BE2C (cell line): ENCODE measurements around the gene LGI4.

ENCODE experiments used
- DNase-seq: peaks from one replicate; pipeline ENCODE4 v3.0.0-alpha.2; 2020
- H3K27me3 ChIP-seq: fragments of 250-450 bp; sonication (Bioruptor Pico); 2 replicates; pipeline ENCODE4 v1.5.1; 2020; ENCODE audit warnings: mild to moderate bottlenecking
- H3K36me3 ChIP-seq: fragments of 250-450 bp; sonication (Bioruptor Pico); 2 replicates; pipeline ENCODE4 v1.5.1; 2020; ENCODE audit warnings: mild to moderate bottlenecking
- H3K4me1 ChIP-seq: fragments of 250-450 bp; sonication (Bioruptor Pico); 2 replicates; pipeline ENCODE4 v1.5.1; 2020
- H3K4me3 ChIP-seq: 2 replicates; pipeline ENCODE4 v1.5.1; 2011; ENCODE audit warnings: low read depth, low read length
- H3K9me3 ChIP-seq: fragments of 250-450 bp; sonication (Bioruptor Pico); 2 replicates; pipeline ENCODE4 v1.5.1; 2020
- CTCF ChIP-seq: IDR thresholded peaks from 2 replicates; pipeline ENCODE4 v1.5.1; 2012; ENCODE audit warnings: mild to moderate bottlenecking, low read depth, low read length

The LGI4 gene

DNA sequence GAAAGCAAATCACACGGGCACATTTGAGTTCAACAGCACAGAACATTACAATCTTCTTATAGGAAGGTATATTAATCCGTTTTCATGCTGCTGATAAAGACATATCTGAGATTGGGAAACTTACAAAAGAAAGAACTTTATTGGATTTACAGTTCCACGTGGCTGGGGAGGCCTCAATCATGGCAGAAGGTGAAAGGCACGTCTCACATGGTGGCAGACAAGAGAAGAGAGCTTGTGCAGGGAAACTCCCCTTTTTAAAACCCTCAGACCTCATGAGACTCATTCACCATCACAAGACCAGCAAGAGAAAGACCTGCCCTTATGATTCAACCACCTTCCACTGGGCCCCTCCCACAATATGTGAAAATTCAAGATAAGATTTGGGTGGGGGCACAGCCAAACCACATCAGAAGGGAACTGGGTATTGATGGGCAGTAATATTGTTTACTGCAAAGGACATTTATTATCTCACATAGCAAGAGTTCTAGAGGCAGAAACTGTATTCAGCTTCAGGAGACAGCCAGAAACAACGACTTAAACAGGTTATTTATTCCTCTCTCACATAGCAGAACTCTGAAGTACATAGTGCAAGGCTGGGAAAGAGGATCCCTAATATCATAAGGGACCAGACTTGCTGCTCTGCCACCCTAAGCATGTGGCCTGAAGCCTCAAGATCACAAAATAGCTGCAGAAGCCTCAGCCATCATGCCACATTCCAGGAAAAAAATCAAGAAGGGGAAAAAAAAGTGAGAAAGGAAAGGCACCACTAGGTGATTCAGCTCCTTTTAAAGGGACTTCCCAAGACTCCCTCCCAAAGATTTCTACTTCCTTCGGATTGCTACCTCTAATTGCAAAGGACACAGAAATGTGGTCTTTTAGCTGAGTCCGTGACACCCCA lies 42.8 kb upstream of the LGI4 start:
- H3K36me3 ChIP-seq = no peaks in the 10 kb centered on the region
- TF ChIP-seq CTCF = no peak
- no peak for DNase-seq
- H3K9me3 ChIP-seq = no peaks in the 10 kb centered on the region; the same call in 1 of the 2 replicates
- H3K27me3 ChIP-seq = no peaks in the 10 kb centered on the region
- H3K4me3 ChIP-seq = no peak overlapping the region
- no peaks in the 10 kb centered on the region for H3K4me1 ChIP-seq

DNA sequence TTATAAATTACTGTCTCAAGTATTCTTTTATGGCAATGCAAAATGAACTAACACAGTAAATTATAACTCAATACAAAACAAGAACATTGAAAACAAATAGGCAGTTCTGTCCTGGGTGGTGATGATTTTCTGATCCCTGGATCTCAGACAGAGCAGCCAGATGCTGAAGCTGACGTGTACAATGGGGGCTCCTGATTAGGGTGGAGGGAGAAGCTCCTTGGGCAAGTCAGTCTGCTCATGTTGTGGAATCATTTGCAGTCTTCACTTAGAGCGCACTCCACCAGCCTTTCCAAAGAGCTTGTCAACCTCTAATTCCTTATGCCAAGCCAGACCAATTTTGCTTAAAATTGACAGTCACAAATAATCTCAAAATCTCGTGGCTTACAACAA lies 41.3 kb upstream of the LGI4 start:
- H3K4me1 ChIP-seq = no peaks in the 10 kb centered on the region
- H3K9me3 ChIP-seq = no peaks in the 10 kb centered on the region
- no peak for DNase-seq
- no peaks in the 10 kb centered on the region for H3K27me3 ChIP-seq
- no peak overlapping the region for H3K4me3 ChIP-seq
- H3K36me3 ChIP-seq = no peaks in the 10 kb centered on the region
- TF ChIP-seq CTCF = no peak

GRCh38 chr19:35174226-35174625 lies 39.4 kb upstream of the LGI4 start:
- no peak for TF ChIP-seq CTCF

DNA sequence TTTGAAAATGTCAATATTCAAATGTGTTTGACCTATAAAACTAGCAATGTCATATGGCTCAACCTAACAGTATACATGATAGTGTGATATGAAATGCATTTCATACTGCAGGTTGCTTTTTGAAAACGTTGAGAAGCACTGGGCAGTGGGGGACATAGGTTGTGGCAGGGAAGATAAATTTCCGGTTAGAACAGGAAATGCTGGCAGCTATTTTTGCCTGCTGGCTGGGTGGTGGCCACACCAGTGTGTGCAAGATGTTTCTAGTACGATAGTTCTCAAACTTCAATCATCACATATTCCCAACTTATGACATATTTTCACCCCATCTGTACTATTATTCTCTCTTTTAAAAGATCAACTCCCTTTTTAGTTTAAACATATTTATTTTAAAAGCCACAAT lies 36.9 kb upstream of the LGI4 start:
- no peaks in the 10 kb centered on the region for H3K27me3 ChIP-seq

More at GRCh38 chr19:35174226-35174625, 39.4 kb upstream of the LGI4 start:
- no peaks in the 10 kb centered on the region for H3K9me3 ChIP-seq
- H3K27me3 ChIP-seq = no peaks in the 10 kb centered on the region
- H3K4me1 ChIP-seq = no peaks in the 10 kb centered on the region
- H3K36me3 ChIP-seq = no peaks in the 10 kb centered on the region
- no peak for DNase-seq
- no peak overlapping the region for H3K4me3 ChIP-seq

DNA sequence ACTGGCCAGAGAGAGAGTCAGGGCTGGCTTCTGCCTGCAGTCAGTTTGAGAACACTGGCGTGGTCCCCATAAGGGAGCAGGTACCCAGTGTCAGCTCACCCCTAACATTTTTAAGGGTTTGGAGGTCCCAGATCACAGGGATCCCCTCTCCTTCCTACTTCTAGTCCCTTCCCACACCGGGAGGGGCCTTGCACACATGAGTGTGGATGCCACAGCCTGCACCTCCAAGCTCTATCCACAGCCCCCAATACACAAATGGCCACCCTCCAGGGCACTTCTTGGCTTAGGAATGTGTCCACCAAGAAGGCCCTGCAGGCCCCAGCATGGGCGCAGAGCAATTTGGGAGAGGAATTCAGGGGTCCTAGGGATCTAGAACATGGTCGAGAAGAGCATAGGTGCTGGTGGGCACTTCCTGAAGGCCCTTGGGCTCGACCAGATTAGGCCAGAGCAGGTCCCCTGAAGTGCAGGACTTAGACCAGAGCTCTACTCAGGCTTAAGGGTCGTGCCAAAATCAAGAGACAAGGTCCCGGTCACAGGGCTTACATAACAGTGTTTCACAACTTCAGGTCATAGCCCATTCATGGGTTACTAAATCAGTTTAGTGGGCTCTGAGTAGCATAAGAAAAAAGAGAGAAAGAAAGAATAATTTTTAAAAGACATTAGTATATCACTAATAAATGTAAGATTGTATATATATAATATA lies 35.7 kb upstream of the LGI4 start:
- DNase-seq = no peak
- Histone ChIP-seq H3K4me1 (no peaks in the 10 kb centered on the region), H3K4me3 (no peak overlapping the region), H3K9me3 (no peaks in the 10 kb centered on the region), H3K27me3 (no peaks in the 10 kb centered on the region), H3K36me3 (no peaks in the 10 kb centered on the region)
- no peak for TF ChIP-seq CTCF

More for the DNA sequence above, 36.9 kb upstream of the LGI4 start:
- no peak for TF ChIP-seq CTCF
- DNase-seq = no peak
- H3K4me3 ChIP-seq = no peak overlapping the region
- no peaks in the 10 kb centered on the region for H3K4me1 ChIP-seq
- no peaks in the 10 kb centered on the region for H3K9me3 ChIP-seq
- H3K36me3 ChIP-seq = no peaks in the 10 kb centered on the region
